ENCODE data around the gene LNX2.

LNX2 gene

GRCh38 chr13:27510082-27510481, 110.2 kb downstream of the LNX2 start:
- no peak for DNase-seq (ENCODE audit: low read depth in 1 of 2, low spot score in 1 of 2)

GRCh38 chr13:27508802-27509201, 111.5 kb downstream of the LNX2 start:
- TF ChIP-seq REST (IDR thresholded peaks at IDR 0.05; ENCODE audit: insufficient replicate concordance, low read depth) (no peak), GABPA (IDR thresholded peaks at IDR 0.05; ENCODE audit: low read depth) (no peak), POLR2AphosphoS5 (IDR thresholded peaks at IDR 0.05; ENCODE audit: low read depth) (no peak), SPI1 (IDR thresholded peaks at IDR 0.05; ENCODE audit: borderline replicate concordance, low read depth) (no peak), CTCF (IDR thresholded peaks at IDR 0.05; ENCODE audit: insufficient read depth, low read length) (no peak)
- H3K4me3 ChIP-seq (replicated peaks; ENCODE audit: insufficient read depth, low read length) = no peak overlapping the region
- peaks cover 8% of the 10 kb centered on the region for H3K27me3 ChIP-seq (ENCODE audit: insufficient read depth, poor library complexity, severe bottlenecking)
- H3K27ac ChIP-seq (replicated peaks) = no peak overlapping the region
- no peak for DNase-seq (ENCODE audit: low read depth in 1 of 2, low spot score in 1 of 2)

More at GRCh38 chr13:27510082-27510481, 110.2 kb downstream of the LNX2 start:
- no peak overlapping the region for H3K27ac ChIP-seq (replicated peaks)
- H3K27me3 ChIP-seq (ENCODE audit: insufficient read depth, poor library complexity, severe bottlenecking) = peaks cover 8% of the 10 kb centered on the region
- no peak for TF ChIP-seq POLR2AphosphoS5 (IDR thresholded peaks at IDR 0.05; ENCODE audit: low read depth)
- no peak for TF ChIP-seq SPI1 (IDR thresholded peaks at IDR 0.05; ENCODE audit: borderline replicate concordance, low read depth)
- no peak for TF ChIP-seq REST (IDR thresholded peaks at IDR 0.05; ENCODE audit: insufficient replicate concordance, low read depth)
- no peak for TF ChIP-seq GABPA (IDR thresholded peaks at IDR 0.05; ENCODE audit: low read depth)
- TF ChIP-seq CTCF (IDR thresholded peaks at IDR 0.05; ENCODE audit: insufficient read depth, low read length) = no peak
- no peak overlapping the region for H3K4me3 ChIP-seq (replicated peaks; ENCODE audit: insufficient read depth, low read length)

GRCh38 chr13:27505792-27506191, 114.5 kb downstream of the LNX2 start:
- H3K27me3 ChIP-seq (ENCODE audit: insufficient read depth, poor library complexity, severe bottlenecking) = peaks cover 8% of the 10 kb centered on the region
- H3K27ac ChIP-seq (replicated peaks) = no peak overlapping the region
- no peak overlapping the region for H3K4me3 ChIP-seq (replicated peaks; ENCODE audit: insufficient read depth, low read length)
- no peak for TF ChIP-seq REST (IDR thresholded peaks at IDR 0.05; ENCODE audit: insufficient replicate concordance, low read depth)
- no peak for TF ChIP-seq POLR2AphosphoS5 (IDR thresholded peaks at IDR 0.05; ENCODE audit: low read depth)
- TF ChIP-seq SPI1 (IDR thresholded peaks at IDR 0.05; ENCODE audit: borderline replicate concordance, low read depth) = no peak
- TF ChIP-seq GABPA (IDR thresholded peaks at IDR 0.05; ENCODE audit: low read depth) = no peak
- no peak for TF ChIP-seq CTCF (IDR thresholded peaks at IDR 0.05; ENCODE audit: insufficient read depth, low read length)
- no peak for DNase-seq (ENCODE audit: low read depth in 1 of 2, low spot score in 1 of 2)

Measured in HL-60 (cell line).